GM19324 (cell line): ENCODE results near the gene TMEM147.
"Not testable (repeated sequence)": the region's sequence is repeated elsewhere in the genome, so short reads cannot be mapped to it uniquely, and the experiment has no call there.

Experiments
- ATAC-seq: cut with Tn5 transposase; IDR thresholded peaks from one replicate; pipeline ENCODE4 v1.9.1; 2021; ENCODE audit warnings: mild to moderate bottlenecking, moderate library complexity; ENCODE audit not compliant: unreplicated experiment, low FRiP score

Gene TMEM147

DNA sequence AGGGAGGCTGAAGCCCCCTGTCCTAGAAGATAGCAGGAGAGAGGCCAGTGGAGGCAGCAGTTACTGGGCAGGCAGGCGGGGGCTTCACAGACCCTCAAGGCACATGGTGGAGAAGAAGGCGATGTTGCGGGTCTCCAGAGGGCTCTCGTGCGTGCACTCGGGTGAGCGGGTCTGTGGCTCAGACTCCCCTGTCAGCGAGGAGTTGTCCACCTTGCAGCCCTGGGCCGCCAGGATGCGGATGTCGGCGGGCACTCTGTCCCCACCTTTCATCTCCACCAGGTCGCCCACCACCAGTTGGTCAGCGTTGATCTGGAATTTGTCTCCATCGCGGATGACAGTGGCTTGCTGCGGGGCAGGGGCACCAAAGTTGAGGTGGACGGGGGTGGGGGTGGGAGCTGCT, 14.8 kb downstream of the TMEM147 start:
- ATAC-seq: no peak

DNA sequence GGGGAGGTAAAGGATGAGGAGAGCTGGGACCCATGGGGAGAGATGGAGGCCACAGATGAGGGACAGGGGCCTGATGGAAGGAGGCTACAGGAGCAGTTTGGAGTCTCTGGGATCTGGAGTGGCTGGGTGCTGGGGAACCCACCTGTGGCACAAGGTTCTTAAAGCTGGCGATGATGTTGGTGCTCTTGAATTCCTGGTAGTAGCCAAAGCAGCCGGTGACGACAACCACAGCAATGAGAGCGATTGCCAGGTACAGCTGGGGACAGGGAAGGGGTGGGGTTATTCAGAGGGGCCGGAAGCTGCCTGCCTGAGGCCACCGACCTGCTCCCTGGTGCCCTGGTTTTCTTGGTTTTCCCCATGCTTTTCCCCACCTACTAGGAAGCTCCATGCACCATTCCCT, 15.3 kb downstream of the TMEM147 start:
- no peak for ATAC-seq

DNA sequence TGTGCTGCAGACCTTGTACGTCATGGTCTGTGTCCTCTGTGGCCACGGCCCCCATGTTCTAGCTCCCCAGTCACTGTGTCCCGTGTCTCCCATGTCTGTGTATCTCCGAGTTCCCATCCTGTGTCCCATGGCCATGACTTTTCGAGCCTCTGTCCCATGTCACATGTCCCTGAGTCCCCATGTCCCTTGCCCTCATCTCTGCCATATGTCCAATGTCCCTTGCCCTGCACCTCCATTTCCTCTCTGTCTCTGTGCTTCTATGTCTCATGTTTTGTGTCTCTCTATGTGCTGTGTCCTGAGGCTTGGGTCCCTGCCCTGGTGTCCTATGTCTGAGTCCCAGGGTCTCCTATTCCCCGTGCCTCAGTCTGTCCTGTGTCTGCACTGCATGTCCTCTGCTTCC, 16.0 kb downstream of the TMEM147 start:
- ATAC-seq: no peak

DNA sequence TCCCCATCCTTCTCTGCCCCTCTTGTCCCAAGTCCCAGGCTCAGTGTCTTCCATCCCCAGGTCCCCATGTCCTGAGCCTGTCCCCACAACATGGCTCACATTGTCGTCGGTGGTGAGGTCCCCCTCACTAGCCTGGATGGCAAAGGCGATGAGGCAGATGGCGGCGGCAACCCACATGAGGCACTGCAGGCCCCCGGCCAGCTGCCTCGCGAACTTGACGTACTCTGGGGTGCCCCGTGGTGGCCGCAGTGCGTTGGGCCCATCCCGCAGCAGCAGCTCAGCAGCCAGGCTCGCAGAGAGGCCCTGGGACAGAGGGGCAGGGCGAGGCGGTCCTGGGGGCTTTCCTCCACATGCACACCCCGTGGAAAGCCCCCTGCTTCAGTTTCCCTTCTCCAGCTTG, 16.9 kb downstream of the TMEM147 start:
- ATAC-seq: no peak

DNA sequence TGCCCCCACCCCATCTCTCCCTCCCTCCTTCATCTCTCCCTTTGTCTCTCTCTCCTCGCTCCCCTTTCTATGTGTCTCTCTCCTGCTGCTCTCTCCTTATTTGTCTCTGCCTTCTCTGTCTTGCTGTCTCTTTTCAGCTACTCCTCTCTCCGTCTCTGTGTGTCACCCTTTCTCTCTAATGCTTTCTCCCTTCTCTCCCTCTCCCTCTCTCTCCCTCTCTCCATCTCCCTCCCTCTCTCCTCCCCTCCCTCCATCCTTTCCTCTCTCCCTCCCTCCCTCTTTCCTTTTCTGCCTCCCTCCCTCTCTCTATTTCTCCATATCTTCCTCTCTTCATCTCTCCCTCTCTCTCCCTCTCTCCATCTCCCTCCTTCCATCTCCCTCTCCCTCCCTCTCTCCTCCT, 17.4 kb downstream of the TMEM147 start:
- ATAC-seq: no peak

DNA sequence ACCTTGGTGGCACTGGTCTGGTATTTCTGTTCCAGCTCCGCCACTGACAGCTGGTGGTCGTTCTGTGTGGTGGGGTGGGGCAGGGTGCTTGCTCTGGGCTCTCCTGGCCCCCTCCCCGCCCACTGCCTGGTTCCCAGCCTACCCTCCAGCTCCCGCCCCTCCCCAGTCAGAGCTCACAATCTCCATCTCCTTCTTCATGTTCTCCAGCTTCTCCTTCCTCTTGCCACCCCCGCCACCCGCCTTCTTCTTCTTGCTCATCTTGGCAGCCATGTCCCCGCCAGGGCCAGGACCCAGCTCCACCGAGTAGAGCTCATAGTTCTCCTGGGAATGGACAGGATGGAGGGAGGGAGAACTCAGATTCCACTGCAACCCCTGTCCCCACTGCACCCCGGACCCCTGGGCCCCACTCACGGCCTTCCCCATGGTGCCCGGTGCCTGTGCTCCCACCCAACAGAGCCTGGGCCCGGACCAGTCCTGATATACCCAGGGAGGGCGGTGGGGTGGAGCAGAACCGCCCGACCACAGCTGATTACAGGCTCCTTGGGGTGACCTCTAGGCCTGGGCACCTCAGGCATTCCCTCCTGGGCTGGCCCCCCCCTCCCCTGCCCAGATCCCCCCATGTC, 17.9 kb downstream of the TMEM147 start, which contains the start of gene ATP4A:
Gene ATP4A, minus strand, starts transcription at position 452 of the 623 bp plus-strand sequence. Its CDS starts 29 bp downstream, at position 423.
- ATAC-seq: no peak

DNA sequence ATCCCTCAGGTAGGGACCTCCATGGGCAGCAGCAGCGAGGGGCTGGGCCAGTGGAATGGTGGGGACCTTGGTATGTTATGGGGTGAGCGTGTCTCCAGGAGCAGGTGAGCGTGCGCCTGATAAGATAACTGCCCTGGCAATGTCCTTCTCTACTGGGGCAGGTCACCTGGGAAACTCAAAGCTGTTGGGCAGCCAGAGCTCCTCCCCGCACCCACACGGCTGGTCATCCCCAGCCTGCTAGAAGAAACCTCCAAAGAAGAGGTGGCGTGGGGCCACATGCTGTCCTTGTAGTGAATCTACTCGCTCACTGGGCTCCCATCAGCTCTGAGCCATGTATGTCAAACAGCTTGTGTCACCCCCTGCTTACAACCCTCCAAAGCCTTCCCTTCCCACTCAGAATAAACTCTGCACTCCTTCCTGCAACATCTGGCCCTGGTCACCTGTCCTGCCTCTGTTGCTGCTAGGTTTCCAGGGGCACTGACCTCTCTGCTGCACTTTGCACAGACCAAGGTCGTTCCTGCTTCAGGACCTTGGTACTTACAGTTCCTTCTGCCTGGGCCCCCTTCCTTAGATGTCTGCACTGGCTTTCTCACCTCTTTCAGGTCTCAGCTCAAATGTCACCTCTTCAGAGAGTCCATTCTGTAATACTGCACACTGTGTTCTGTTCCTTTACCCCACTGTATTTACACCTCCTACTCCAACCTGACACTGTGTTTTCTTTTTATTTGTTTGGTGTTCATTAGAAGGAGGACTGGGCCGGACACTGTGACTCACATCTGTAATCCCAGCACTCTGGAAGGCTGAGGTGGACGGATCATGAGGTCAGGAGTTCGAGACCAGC, 19.8 kb downstream of the TMEM147 start:
- ATAC-seq: no peak

DNA sequence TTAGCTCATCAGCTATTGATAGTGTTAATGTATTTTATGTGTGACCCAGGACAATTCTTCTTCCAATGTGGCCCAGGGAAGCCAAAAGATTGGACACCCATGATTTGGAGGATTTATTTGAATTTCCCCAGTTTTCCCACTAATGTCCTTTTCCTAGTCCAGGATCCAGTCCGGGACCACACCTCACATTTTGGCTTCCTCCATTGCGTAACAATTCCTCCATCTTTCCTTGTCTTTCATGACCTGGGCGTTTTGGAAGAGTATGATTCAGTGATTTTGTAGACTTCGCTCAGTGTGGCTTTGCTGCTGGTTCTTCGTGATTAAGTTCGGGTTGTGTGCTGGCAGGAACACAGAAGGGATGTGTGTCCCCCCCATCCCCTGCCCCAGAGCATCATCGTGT, 21.3 kb downstream of the TMEM147 start:
- ATAC-seq: no peak

DNA sequence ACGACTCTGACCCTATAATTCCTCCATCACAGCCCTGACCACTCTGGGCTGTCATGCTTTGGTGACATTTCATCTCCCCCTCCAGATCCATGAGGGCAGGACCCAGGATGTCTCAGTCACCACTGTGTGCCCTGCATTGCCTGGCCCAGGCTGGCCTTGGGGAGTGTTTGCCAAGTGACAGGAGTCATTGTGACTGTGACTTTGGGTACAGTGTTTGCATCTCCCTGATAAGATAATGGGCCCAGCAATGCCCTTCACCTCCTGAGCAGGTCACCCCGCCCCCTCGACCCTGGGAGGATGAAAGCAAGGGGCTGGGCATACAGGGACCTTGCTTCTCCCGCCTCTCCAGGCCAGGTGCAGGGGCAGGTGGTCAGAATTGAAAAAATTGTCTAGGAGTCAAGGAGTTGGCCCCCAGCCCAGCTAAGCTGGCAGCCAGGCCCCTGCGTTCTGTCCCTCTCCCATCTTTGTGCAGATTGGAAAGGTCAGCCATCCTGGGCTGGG, 23.9 kb downstream of the TMEM147 start:
- no peak for ATAC-seq

DNA sequence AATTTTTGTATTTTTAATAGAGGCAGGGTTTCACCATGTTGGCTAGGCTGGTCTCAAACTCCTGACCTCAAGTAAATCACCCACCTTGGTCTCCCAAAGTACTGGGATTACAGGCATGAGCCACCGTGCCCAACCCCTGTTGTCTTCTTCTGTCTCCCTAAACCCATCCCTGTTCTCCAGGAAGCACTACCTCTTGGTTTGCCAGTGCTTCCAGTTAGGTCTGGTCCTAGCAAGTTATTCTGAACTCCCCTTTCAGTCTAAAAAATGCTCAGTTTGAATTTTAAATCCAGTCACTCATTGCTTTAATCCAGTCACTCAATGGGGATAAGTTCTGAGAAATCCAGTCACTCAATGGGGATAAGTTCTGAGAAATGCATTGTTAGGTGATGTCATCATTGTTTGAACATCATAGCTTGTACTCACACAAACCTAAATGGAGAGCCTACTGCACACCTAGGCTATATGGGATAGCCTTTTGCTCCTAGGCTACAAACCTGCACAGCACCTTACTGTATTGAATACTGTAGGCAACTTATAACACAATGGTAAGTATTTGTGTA, 26.1 kb downstream of the TMEM147 start:
- ATAC-seq: no peak

DNA sequence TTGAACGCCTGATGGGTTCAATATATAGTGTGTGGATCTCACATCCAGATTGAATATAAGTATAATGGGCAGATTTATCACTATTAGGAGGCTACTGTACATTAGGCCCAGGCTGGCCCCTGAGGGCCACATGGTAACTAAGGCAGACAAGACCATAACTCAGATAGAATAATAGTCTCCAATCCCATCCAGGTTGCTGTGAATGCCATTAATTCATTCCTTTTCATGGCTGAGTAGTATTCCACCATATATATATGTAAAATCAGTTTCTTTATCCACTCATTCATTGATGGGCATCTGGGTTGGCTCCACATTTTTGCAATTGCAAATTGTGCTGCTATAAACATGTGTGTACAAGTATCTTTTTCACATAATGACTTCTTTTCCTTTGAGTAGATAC, 32.5 kb downstream of the TMEM147 start:
- ATAC-seq: no peak

DNA sequence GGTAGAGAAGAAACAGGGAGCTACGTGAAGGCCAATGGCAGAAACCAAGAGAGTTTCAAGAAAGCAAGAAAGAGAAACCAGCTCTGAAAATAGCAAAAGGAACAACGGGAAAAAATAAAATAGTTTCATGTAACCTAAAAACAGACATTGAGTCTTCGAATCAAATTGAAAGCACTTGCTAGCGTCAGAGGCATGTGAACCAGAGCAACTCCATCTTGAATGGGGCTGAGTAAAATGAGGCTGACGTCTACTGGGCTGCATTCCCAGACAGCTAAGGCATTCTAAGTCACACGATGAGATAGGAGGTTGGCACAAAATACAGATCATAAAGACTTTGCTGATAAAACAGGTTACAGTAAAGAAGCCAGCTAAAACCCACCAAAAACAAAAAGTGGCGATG, 33.3 kb downstream of the TMEM147 start:
- ATAC-seq: no peak

DNA sequence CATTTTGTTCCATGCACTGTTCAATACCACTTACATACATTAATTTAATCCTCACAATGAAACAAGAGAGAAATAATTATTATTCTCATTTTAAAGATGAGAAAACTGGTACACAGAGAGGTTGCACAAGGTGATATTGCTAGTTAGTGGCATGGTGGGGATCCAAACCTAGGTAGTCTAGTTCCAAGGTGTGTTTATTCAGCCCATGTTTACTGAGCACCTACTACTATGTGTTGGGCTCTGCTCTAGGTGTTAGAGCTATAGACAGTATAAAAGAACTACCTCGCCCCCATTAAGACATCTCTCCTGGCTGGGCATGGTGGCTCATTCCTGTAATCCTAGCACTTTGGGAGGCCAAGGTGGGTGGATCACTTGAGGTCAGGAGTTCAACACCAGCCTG, 37.3 kb downstream of the TMEM147 start:
- ATAC-seq: no peak

DNA sequence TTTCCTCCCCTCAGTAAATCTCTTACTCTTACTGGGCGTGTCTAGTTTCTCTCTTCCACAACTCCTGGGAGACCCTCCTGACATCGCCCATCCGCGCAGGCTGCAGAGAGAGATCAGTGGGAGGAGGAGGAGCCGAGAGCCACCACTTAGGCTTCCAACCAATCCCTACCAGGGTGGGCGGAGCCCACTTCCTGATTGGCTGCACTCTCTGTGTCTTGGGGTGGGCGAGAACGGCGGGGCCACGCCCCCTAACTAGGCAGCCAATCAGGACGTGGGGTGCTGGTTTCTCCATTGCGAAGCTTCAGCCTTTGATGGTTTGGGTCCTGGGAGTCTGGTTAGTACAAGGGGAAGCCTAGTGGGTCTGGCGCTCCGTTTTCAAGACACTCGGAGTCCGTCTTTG, 40.4 kb downstream of the TMEM147 start, which contains the start of gene PMIS2:
Gene PMIS2, plus strand, starts transcription at position 326 of the 400 bp plus-strand sequence. CDS start 87 bp downstream, outside the sequence.
- no peak for ATAC-seq

DNA sequence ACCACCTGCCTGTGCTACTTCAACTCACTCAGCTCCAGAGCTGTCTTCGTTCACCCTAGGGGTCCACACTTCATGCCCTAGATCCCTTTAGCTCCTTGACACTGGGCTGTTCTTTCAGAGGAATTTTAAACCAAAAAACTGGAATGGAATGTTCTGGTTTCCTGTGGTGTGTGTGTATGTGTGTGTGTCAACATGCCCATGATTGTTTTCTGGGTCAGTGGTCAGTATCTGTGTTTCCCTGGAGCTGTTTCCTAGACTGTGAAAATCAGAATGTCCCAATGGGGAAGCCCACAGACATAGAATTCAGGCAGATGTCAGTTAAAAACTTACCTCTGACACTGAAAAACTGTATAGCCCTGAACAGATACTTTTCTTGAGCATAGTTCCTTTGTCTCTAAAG, 41.9 kb downstream of the TMEM147 start:
- ATAC-seq: no peak

DNA sequence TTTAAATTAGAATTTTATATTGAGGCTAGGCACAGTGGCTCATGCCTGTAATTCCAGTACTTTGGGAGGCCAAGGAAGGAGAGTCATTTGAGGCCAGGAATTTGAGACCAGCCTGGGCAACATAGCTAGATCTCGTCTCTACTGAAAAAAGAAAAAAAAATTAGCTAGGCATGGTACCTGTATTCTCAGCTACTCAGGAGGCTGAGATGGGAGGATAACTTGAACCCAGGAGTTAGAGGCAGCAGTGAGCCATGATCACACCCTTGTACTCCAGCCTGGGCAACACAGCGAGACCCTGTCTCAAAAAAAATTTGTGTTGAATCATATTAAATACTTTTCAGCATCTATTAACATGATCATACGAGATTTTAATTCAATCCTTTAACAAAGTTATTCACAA, 45.4 kb downstream of the TMEM147 start:
- no peak for ATAC-seq

DNA sequence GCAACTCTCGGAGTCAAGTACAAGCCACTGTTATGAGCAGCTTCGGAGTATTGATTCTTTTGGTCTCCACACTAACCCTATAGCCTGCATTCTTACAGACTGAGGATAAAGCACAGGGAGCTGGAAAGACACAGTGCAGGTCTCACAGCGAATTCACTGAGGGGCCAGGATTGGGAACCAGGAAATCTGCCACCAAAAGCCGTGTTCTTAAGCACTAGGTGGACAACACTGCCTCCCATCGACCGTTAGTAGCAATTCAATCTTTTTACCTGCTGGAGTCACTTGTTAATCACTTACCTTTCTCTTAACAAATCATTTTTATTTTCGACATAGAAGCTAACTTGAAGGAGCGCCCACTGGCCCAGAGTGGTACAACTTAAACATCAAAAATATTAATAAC, 46.8 kb downstream of the TMEM147 start:
- no peak for ATAC-seq

DNA sequence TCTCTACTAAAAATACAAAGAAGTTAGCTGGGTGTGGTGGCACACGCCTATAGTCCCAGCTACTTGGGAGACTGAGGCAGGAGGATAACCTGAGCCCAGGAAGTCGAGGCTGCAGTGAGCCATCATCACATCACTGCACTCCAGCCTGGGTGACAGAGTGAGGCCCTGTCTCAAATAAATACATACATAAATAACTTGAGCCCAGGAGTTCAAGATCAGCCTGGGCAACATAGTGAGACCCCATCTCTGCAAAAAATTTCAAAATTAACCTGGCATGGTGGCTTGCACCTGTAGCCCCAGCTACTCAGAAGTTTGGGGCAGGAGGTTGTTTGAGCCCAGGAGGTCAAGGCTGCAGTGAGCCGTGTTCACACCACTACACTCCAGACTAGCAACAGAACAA, 49.6 kb downstream of the TMEM147 start:
- not testable (repeated sequence) for ATAC-seq

DNA sequence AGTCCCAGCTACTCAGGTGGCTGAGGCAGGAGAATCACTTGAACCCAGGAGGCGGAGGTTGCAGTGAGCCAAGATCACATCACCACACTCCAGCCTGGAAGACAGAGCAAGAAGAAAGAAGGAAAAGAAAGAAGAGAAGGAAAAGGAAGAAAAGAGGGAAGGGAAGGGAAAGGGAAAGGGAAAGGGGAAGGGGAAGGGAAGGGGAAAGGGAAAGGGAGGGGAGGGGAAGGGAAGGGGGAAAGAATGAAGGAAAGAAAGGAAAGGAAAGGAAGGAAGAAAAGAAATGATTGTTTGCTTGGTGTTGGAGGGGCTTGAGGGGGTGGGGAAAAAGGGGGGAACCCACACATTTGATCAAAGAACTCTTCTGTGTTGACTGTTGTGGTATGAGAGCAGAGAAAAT, 50.5 kb downstream of the TMEM147 start:
- no peak for ATAC-seq

DNA sequence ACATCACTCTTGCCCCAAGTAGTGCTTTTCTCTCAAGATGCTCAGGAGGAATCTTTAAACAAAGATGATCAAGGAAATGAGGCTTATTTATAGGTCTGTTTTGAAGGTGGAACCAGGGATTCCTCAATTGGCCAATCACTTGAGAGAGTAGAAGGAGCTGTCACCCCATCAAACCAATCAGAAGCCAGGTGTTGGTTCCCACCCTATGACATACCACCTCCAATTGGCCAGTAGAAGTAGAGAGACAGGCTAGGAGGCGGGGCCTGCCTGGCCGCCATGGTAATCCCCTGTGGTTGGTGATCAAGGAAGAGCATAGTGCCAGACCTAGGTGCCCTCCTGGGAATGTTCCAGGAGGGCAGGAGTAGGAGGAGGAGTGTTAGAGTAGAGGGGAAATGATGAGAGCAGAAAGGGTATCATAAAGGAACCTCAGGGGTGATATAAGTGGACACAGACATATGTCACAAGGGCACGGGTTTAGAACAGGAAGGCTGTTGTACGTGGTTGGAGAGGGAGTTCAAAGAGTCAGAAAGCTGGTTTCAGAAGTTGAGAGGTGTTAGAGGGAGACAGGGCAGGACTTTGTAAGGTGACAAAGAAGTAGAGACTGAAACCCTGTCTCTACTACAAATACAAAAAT, 51.1 kb downstream of the TMEM147 start:
- no peak for ATAC-seq
